Measurements from ENCODE around the gene C11orf65.

The C11orf65 gene, protein sequence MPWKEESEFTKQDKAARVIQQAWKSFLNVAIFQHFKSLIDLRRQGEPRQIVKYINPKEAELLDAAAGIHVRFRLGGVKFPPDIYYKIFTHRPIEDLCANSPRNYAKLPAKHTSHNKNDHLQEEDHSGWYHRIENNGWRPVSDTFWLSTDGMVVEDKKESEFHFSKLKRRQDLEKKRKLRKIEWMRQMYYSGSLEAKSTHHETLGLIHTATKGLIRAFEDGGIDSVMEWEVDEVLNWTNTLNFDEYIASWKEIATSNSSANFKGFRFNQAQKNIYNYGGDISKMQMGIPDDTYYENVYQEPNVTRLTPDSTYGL

GRCh38 chr11:108467091-108467823 lies at the start of gene C11orf65:
Gene C11orf65 (minus strand): TSS chr11:108467529. CDS start chr11:108461559, 5,970 bp downstream.
- peak; percentile 88 for DNase-seq

- DNase-seq: no peak
Observed at GRCh38 chr11:108516125-108516524, 48.8 kb upstream of the C11orf65 start.

DNA sequence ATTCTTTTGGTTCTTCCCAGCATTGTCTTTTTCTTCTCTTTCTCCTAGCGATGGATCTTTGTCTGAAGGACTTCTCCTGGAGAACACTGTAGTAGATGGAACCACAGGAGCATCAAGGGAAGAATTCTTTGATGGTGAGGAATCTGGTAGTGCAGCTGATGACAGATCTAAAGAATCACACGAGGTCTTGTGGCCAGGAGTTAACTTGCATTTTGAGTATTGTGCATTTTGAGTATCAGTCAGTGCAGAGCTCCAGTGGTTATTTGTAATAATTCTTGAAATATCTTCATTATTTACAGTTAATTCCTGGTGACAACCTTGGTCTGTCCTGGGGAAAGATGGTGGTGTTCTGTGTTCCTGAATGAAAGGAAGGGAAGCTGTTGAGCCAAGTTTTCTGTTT lies 45.4 kb upstream of the C11orf65 start:
- DNase-seq: no peak

DNA sequence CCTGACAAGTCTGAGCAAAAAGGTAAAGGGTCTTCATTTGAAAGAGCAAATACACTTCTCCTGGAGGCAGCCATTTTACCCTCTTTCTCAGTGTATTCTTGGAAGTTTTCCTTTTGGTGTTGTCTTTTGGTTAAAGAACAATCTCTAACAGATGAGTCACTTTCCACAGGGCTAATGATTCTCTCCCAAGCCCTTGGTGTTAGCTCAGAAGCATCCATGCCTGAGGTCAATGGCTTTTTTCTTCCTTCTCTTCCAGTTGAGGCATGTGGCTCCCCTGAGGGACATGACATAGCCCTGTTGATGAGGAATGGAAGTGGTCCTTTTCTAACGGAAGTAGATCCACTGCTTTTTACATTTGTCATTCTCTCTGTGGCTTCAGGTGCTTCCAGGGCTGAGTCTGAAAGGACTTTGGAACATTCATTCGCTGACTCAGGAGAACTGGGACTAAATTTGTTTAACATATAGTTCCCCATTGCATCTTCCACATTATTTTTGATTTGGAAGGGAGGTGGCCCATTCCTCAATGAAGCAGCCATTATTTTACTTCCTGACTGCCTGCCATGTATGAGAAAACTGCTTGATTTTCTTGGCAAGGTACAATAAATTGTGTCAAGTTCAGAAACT lies 44.6 kb upstream of the C11orf65 start:
- no peak for DNase-seq

GRCh38 chr11:108508653-108509593 lies 41.6 kb upstream of the C11orf65 start:
- no peak for DNase-seq

DNA sequence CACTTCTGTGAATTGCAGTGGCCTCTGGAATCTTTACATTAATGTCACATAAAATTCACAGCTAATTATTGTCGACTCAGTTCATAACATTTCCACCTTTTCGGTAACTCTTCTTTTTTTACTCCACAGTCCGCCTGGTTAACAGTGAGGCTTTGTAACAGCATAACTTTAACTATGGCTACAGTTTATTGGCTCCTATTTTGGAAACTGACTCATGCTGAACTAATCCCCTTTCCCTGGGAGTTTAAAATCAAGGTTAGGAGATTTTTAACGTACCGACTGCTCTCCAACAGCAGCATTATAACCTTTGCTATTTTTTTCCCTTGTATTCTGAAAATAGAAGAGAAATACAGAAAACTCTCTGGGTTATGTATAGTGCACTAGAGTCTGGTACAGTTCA lies 34.1 kb upstream of the C11orf65 start:
- no peak for DNase-seq

- no peak for DNase-seq
Observed at GRCh38 chr11:108500721-108501120, 33.4 kb upstream of the C11orf65 start.

GRCh38 chr11:108500169-108500568 lies 32.8 kb upstream of the C11orf65 start:
- no peak for DNase-seq

GRCh38 chr11:108498816-108499408 lies 31.6 kb upstream of the C11orf65 start:
- no peak for DNase-seq

DNA sequence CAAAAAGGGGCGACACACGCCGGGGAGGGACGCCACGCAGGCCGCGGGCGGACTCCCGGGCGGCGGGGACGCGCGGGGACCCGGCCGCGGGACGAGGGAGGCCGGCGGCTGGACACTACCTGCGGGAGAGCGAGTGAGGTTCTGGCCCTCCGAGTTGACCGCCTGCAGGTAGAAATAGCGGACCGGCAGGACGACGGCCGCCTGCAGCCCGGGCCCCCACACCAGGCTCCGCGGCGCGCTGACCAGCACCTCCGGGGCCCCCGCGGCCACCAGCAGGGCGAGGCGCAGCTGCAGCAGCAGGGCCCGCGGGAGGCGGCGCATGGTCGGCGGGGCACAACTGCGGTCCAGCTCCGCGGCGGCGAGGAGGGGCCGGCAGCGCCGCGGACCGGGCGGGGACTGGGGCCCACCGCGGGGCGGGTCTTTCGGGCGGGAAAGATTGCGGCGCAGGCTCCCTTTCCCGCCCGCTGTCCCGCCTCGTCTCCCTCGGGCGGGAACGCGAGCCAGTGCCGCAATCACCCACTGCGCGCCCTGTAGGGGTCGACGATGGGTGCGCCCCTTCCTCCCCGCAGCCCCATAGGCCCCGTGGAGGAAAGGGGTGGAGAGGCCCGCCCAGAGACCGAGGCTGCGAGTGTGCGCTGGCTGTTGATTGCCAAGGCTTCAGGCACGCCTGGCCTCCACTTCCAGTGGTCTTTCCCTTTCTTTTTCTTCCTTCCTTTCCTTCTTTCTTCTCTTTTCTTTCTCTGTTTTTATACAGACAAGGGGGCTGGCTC lies 30.9 kb upstream of the C11orf65 start, which contains the start of gene POGLUT3:
Gene POGLUT3 (minus strand): TSS at position 339 of the 770 bp plus-strand sequence. CDS start 18 bp downstream, at position 321.
- peak; percentile 26 for DNase-seq

- peak; percentile 71 for DNase-seq
Observed at GRCh38 chr11:108497317-108498045, 30.2 kb upstream of the C11orf65 start.

- DNase-seq: no peak
Observed at GRCh38 chr11:108496643-108497256, 29.4 kb upstream of the C11orf65 start.

DNA sequence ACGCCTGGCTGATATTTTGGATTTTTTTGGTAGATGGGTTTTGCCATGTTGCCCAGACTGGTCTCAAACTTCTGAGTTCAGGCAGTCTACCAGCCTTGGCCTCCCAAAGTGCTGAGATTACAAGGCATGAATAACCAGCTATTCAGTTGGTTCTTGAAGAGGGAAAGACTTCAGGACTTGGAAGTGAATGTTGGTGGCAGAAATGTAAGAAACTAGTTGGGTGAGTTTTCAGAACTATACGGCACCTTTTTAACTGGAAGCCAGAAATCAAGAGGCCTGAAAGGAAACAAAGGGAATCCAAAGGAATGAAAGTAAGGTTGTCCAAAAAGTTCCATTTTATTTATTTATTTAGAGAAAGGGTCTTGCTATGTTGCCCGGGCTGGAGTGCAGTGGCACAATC lies 28.0 kb upstream of the C11orf65 start:
- DNase-seq: no peak

GRCh38 chr11:108494182-108494581 lies 26.9 kb upstream of the C11orf65 start:
- no peak for DNase-seq

DNA sequence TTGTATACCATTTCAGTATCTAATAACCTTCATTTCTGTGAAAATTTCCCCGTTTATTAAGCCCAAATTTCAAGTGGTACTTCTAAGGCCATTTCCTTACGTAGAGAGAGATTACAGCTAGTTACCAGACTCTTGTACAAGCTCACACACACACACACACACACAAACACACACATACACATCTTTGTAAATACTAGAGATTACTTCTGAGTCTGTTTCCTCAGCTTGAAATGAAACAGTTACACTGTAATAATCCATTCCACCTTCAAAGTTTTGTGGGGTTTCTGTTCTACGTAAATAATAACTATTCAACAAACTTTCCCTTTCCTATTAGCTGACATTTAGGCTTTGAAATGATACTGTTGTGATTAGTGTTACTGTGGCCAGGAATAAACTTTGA lies 24.6 kb upstream of the C11orf65 start:
- no peak for DNase-seq

DNA sequence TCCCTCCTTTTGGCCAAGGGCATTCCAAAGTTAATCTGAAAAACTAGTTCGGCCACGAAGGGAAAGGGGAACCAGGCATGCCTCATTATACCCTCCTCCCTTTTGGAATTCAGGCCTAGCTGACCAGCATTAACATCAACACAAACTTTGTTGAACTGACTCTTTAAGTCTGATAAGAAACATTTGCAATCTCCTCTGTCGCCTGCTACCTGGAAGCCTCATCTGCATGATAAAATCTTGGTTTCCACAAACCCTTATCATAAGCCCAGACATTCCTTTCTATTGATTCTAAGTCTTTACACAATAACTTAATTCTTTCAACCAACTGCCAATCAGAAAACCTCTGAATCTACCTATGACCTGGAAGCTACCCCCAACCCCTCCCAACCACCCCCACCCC lies 19.5 kb upstream of the C11orf65 start:
- no peak for DNase-seq

- DNase-seq: no peak
Observed at GRCh38 chr11:108486331-108486730, 19.0 kb upstream of the C11orf65 start.

- DNase-seq: no peak
Observed at GRCh38 chr11:108483163-108483562, 15.8 kb upstream of the C11orf65 start.

DNA sequence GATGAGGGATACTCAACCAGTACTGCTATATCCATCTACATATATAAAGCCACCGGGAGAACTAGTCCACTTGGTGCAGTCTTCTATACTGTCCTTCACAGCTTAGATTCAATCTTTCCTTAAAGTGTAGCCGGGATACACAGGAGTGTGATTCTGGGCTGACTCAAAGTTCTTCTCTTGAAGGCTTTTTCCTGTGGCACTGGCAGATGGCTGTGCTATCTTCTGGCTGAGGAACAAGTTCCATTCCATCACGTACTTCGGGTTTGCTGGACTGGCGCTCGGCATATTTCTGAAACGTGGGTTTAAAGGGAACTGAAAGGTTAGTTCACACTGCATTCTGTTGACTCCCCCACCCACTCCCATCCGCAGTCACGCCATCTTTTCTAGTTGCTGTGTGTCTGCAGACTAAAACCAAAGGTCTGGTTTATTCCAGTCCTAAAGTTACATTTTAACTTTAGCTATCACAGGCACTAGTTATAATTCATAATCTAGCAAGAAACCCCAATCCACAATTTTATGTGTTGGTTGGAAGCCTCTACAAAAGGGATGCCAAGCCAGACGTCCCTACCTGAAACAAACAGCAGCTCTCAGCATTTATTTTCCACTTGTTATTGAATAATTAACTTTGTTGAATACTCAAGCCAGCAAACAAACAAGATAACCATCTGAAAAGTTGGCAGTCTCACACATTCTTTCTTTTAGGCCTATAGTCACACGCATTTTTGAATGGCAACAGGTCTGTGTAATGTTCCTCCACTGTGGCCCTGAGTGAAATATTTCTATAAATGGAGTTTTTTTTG lies 7.5 kb upstream of the C11orf65 start:
- no peak for DNase-seq

Data from NCI-H1048 (cell line).